ENCODE results near the gene DLGAP1. TPM values are rescaled to one million over a fixed set of nuclear protein-coding genes. Genes with fewer than 3 reads are reported as not detected.

The DLGAP1 gene
- total and polyA plus RNA-seq, 2 of the 13 experiments (the other 11 are each of a cell fraction or from before 2014, with no cell fraction given) = 0.01 TPM; not detected in 1

DNA sequence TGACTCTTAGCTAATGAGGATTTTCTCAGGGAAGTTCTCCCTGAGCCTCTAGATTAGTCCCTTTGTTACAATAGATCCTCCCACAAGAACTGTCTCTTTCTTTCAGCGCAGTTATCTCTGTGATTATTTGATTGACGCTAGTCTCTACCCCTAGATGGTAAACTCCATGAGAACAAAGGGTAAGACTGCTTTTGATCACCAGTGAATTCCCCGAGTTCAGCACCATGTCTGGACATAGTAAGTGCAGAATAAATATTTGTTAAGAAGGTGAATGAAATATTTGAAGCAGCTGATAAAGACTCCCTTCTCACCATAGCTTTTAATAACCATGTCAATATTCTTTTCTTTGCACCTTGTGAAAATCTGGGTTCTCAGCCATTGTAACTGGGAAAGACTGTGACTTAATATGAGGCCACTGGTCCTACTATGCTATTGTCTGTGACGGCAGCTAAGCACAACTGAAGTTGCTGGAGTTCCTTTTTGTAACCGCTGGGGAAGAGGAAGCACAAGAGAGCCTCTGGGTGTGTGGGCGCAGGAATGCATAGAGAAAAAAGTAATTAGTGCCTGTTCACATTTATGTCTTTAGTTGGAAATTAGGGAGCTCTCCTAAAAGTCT is 790.4 kb downstream of the DLGAP1 start (continued):
- TF ChIP-seq SIN3A (IDR thresholded peaks at IDR 0.05; ENCODE audit: borderline replicate concordance, low read depth, low read length) (no peak), SMARCC2 (IDR thresholded peaks at IDR 0.05) (no peak), MBD4 (IDR thresholded peaks at IDR 0.05; ENCODE audit: borderline replicate concordance, low read length) (0 out of 2 replicates have a peak, but pooled peaks have one; percentile 35), ZNF788 (CRISPR knock-in tag; IDR thresholded peaks at IDR 0.05; ENCODE audit: borderline replicate concordance) (no peak), NFRKB (IDR thresholded peaks at IDR 0.05) (no peak), ZNF766 (CRISPR knock-in tag; IDR thresholded peaks at IDR 0.05; ENCODE audit: borderline replicate concordance) (no peak), NCOA2 (CRISPR knock-in tag; IDR thresholded peaks at IDR 0.05) (peak; percentile 88), ZNF614 (CRISPR knock-in tag; IDR thresholded peaks at IDR 0.05; ENCODE audit: borderline replicate concordance) (peak; percentile 58; the same call in 1 of the 2 replicates), MED13 (CRISPR knock-in tag; IDR thresholded peaks at IDR 0.05) (0 out of 2 replicates have a peak, but pooled peaks have one; percentile 36), ZFP36 (IDR thresholded peaks at IDR 0.05; ENCODE audit: borderline replicate concordance, low read depth, low read length, partially characterized antibody) (no peak), ISL2 (CRISPR knock-in tag; IDR thresholded peaks at IDR 0.05) (peak; percentile 91), ZNF282 (IDR thresholded peaks at IDR 0.05; ENCODE audit: partially characterized antibody) (no peak)
- TF ChIP-seq, protein P1, sequence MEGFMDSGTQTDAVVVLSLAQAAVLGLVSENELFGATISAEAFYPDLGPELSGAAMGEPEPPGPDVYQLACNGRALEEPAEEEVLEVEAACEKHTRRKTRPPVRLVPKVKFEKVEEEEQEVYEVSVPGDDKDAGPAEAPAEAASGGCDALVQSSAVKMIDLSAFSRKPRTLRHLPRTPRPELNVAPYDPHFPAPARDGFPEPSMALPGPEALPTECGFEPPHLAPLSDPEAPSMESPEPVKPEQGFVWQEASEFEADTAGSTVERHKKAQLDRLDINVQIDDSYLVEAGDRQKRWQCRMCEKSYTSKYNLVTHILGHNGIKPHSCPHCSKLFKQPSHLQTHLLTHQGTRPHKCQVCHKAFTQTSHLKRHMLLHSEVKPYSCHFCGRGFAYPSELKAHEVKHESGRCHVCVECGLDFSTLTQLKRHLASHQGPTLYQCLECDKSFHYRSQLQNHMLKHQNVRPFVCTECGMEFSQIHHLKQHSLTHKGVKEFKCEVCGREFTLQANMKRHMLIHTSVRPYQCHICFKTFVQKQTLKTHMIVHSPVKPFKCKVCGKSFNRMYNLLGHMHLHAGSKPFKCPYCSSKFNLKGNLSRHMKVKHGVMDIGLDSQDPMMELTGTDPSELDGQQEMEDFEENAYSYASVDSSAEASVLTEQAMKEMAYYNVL (CRISPR knock-in tag; IDR thresholded peaks at IDR 0.05; ENCODE audit: borderline replicate concordance) = no peak
- TF ChIP-seq, protein P2, sequence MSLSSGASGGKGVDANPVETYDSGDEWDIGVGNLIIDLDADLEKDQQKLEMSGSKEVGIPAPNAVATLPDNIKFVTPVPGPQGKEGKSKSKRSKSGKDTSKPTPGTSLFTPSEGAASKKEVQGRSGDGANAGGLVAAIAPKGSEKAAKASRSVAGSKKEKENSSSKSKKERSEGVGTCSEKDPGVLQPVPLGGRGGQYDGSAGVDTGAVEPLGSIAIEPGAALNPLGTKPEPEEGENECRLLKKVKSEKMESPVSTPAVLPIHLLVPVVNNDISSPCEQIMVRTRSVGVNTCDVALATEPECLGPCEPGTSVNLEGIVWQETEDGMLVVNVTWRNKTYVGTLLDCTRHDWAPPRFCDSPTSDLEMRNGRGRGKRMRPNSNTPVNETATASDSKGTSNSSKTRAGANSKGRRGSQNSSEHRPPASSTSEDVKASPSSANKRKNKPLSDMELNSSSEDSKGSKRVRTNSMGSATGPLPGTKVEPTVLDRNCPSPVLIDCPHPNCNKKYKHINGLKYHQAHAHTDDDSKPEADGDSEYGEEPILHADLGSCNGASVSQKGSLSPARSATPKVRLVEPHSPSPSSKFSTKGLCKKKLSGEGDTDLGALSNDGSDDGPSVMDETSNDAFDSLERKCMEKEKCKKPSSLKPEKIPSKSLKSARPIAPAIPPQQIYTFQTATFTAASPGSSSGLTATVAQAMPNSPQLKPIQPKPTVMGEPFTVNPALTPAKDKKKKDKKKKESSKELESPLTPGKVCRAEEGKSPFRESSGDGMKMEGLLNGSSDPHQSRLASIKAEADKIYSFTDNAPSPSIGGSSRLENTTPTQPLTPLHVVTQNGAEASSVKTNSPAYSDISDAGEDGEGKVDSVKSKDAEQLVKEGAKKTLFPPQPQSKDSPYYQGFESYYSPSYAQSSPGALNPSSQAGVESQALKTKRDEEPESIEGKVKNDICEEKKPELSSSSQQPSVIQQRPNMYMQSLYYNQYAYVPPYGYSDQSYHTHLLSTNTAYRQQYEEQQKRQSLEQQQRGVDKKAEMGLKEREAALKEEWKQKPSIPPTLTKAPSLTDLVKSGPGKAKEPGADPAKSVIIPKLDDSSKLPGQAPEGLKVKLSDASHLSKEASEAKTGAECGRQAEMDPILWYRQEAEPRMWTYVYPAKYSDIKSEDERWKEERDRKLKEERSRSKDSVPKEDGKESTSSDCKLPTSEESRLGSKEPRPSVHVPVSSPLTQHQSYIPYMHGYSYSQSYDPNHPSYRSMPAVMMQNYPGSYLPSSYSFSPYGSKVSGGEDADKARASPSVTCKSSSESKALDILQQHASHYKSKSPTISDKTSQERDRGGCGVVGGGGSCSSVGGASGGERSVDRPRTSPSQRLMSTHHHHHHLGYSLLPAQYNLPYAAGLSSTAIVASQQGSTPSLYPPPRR (CRISPR knock-in tag; IDR thresholded peaks at IDR 0.05; ENCODE audit: borderline replicate concordance) = 0 out of 2 replicates have a peak, but pooled peaks have one; percentile 36
- TF ChIP-seq, protein P3, sequence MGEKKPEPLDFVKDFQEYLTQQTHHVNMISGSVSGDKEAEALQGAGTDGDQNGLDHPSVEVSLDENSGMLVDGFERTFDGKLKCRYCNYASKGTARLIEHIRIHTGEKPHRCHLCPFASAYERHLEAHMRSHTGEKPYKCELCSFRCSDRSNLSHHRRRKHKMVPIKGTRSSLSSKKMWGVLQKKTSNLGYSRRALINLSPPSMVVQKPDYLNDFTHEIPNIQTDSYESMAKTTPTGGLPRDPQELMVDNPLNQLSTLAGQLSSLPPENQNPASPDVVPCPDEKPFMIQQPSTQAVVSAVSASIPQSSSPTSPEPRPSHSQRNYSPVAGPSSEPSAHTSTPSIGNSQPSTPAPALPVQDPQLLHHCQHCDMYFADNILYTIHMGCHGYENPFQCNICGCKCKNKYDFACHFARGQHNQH (CRISPR knock-in tag; IDR thresholded peaks at IDR 0.05) = no peak
- TF ChIP-seq, protein P4, sequence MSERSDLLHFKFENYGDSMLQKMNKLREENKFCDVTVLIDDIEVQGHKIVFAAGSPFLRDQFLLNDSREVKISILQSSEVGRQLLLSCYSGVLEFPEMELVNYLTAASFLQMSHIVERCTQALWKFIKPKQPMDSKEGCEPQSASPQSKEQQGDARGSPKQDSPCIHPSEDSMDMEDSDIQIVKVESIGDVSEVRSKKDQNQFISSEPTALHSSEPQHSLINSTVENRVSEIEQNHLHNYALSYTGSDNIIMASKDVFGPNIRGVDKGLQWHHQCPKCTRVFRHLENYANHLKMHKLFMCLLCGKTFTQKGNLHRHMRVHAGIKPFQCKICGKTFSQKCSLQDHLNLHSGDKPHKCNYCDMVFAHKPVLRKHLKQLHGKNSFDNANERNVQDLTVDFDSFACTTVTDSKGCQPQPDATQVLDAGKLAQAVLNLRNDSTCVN (CRISPR knock-in tag; IDR thresholded peaks at IDR 0.05; ENCODE audit: borderline replicate concordance) = no peak
- TF ChIP-seq, protein P5, sequence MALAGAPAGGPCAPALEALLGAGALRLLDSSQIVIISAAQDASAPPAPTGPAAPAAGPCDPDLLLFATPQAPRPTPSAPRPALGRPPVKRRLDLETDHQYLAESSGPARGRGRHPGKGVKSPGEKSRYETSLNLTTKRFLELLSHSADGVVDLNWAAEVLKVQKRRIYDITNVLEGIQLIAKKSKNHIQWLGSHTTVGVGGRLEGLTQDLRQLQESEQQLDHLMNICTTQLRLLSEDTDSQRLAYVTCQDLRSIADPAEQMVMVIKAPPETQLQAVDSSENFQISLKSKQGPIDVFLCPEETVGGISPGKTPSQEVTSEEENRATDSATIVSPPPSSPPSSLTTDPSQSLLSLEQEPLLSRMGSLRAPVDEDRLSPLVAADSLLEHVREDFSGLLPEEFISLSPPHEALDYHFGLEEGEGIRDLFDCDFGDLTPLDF (CRISPR knock-in tag; IDR thresholded peaks at IDR 0.05) = no peak
- TF ChIP-seq, protein P6, sequence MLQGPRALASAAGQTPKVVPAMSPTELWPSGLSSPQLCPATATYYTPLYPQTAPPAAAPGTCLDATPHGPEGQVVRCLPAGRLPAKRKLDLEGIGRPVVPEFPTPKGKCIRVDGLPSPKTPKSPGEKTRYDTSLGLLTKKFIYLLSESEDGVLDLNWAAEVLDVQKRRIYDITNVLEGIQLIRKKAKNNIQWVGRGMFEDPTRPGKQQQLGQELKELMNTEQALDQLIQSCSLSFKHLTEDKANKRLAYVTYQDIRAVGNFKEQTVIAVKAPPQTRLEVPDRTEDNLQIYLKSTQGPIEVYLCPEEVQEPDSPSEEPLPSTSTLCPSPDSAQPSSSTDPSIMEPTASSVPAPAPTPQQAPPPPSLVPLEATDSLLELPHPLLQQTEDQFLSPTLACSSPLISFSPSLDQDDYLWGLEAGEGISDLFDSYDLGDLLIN (CRISPR knock-in tag; IDR thresholded peaks at IDR 0.05; ENCODE audit: borderline replicate concordance) = no peak

All from HepG2 (cell line).